ENCODE results near the gene DMD.
A peak's percentile ranks its signal among the peaks of the same experiment; 100 is the strongest.
"Not testable (repeated sequence)": the region's sequence is repeated elsewhere in the genome, so short reads cannot be mapped to it uniquely, and the experiment has no call there.

DMD gene

DNA sequence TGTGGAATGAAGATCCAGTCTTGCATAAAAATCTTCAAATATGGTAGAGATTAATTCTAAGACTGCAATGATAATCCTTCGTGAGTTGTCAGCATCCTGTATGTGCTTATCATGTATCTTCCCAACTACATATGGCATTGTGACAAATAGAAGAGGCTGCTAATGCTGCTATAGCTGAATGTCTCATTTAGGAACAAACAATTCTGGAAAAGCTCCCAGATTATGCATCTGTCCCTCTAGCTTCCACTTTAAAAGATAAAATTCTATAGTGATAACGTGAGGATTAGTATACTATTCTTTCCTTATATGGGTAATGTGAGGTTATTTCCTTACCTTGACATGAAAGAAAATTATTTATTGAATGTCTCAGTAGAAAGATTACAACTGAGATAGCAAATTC lies 930.9 kb downstream of the DMD start:
- in situ Hi-C loops (cut with HindIII; ENCODE audit: low sequenced_read_pairs): no loop called here
- TF ChIP-seq, protein P1, sequence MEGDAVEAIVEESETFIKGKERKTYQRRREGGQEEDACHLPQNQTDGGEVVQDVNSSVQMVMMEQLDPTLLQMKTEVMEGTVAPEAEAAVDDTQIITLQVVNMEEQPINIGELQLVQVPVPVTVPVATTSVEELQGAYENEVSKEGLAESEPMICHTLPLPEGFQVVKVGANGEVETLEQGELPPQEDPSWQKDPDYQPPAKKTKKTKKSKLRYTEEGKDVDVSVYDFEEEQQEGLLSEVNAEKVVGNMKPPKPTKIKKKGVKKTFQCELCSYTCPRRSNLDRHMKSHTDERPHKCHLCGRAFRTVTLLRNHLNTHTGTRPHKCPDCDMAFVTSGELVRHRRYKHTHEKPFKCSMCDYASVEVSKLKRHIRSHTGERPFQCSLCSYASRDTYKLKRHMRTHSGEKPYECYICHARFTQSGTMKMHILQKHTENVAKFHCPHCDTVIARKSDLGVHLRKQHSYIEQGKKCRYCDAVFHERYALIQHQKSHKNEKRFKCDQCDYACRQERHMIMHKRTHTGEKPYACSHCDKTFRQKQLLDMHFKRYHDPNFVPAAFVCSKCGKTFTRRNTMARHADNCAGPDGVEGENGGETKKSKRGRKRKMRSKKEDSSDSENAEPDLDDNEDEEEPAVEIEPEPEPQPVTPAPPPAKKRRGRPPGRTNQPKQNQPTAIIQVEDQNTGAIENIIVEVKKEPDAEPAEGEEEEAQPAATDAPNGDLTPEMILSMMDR (IDR thresholded peaks at IDR 0.05; ENCODE audit: low read depth, low read length): no peak
- H3K4me3 ChIP-seq (ENCODE audit: low read depth, low read length): no peak overlapping the region
- DNase-seq (ENCODE audit: low read depth, low spot score): no peak

DNA sequence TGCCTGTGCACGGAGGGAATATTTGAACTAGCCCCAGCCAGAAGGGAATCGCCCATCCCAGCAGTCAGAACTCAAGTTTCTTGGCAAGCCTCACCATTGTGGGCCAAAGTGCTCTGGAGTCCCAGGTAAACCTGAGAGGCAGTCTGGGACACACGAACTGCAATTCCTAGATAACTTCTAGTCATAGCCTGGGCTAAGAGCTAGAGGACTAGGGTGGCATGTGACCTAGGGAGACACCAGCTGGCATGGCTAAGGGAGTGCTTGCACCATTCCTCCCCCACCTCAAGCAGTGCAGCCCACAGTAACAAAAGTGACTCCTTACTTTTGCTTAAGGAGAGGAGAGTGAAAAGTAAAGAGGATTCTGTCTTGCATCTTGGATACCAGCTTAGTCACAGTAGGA lies 935.2 kb downstream of the DMD start:
- H3K4me3 ChIP-seq (ENCODE audit: low read depth, low read length): no peak overlapping the region
- in situ Hi-C loops (cut with HindIII; ENCODE audit: low sequenced_read_pairs): no loop called here
- TF ChIP-seq, protein P1 (IDR thresholded peaks at IDR 0.05; ENCODE audit: low read depth, low read length): no peak
- no peak for DNase-seq (ENCODE audit: low read depth, low spot score)

DNA sequence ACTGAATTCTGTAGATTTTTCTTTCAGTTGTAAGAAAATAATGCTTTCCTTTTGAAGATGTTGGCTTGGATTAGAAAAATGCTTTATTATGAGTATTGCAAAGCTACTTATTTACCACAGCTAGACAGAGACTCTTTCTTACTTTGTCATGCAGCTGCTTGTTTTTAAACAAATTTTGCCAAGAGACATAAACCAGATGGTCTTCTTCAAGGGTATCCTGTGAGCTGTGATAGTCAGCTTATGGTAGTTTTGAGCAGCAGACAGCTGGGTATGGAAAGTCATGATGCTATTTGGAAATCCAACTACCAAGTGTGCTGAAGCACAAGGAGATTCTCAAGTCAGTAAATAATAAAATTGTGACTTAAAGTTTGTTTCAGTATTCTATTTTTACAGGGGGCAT lies 941.5 kb downstream of the DMD start:
- in situ Hi-C loops (cut with HindIII; ENCODE audit: low sequenced_read_pairs): no loop called here
- TF ChIP-seq, protein P1 (IDR thresholded peaks at IDR 0.05; ENCODE audit: low read depth, low read length): no peak
- no peak for DNase-seq (ENCODE audit: low read depth, low spot score)
- H3K4me3 ChIP-seq (ENCODE audit: low read depth, low read length): no peak overlapping the region

DNA sequence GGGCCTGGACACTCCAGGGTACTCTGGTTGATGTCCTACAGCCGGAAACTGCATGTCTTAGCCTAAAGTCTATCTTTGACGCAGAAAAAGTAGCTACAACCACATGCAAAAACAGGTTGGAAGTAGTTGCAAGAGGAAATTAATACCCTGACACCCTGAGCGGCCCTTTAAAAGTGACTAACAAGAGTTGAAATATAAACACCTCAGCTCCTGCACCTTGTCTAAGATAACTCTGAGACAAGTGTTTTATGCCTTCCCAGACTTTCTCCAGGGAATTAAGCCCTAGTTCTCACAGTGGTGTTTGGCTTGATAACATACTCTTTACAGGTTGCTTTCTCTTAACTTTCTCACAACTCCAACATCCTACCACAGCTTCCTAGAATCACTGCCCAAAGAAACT lies 943.1 kb downstream of the DMD start:
- DNase-seq (ENCODE audit: low read depth, low spot score): no peak
- TF ChIP-seq, protein P1 (IDR thresholded peaks at IDR 0.05; ENCODE audit: low read depth, low read length): no peak
- no peak overlapping the region for H3K4me3 ChIP-seq (ENCODE audit: low read depth, low read length)
- in situ Hi-C loops (cut with HindIII; ENCODE audit: low sequenced_read_pairs): no loop called here

DNA sequence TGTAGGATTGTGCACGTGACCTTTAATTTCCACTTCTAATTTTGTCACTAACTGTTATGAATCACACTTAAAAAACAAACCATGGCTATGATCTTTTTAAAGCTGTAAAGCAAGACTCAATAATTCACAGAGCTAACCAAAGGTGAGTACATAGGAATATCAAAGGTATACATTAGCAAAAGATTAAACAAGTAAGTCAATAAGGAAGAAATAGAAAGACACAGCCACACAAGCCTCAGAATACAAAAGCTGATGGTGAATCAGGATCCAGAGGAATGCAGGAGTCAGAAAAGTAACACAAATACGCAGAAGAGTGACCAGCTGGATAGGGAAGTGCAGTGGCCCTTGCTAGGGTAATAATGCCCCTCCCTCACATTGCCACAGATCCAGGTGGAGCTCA lies 943.6 kb downstream of the DMD start:
- H3K4me3 ChIP-seq (ENCODE audit: low read depth, low read length): no peak overlapping the region
- TF ChIP-seq, protein P1 (IDR thresholded peaks at IDR 0.05; ENCODE audit: low read depth, low read length): no peak
- no peak for DNase-seq (ENCODE audit: low read depth, low spot score)
- in situ Hi-C loops (cut with HindIII; ENCODE audit: low sequenced_read_pairs): no loop called here

DNA sequence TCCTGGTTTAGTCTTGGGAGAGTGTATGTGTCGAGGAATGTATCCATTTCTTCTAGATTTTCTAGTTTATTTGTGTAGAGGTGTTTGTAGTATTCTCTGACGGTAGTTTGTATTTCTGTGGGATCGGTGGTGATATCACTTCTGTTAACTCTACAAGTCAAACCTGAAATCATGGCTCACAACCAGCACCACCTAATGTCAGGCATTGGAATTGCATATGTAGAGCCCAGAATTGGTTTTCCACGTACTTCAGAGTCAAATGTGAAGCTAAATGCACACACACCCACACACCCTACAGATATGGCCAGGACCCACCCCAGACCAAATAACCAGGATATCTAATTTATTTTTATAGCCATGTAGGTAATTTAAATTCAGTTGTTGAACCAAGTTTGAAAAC lies 964.7 kb downstream of the DMD start:
- in situ Hi-C loops (cut with HindIII; ENCODE audit: low sequenced_read_pairs); H3K4me3 ChIP-seq (ENCODE audit: low read depth, low read length); DNase-seq (ENCODE audit: low read depth, low spot score): not testable (repeated sequence)
- TF ChIP-seq, protein P1 (IDR thresholded peaks at IDR 0.05; ENCODE audit: low read depth, low read length): peak; percentile 10

DNA sequence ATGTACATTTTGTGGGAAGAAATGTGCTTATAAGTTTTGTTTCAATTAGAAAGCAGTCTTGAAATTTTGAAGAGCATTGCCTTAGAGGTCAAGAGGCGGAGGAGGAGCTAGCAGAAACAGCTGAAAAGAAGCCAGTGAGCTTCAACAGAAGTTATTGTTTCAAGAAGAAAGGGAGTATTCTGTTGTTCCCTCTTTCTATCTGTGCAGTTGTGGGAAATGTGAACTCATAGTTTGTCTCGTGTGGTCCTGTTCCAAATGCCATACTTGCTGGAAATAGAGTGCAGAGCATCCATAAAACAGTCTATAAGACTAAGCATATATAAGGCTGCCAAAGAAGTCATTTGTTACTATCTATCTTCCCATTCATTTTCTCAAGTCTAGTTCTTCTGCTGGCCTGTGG lies 1015.7 kb downstream of the DMD start:
- in situ Hi-C loops (cut with HindIII; ENCODE audit: low sequenced_read_pairs): no loop called here
- H3K4me3 ChIP-seq (ENCODE audit: low read depth, low read length): no peak overlapping the region
- no peak for DNase-seq (ENCODE audit: low read depth, low spot score)
- TF ChIP-seq, protein P1 (IDR thresholded peaks at IDR 0.05; ENCODE audit: low read depth, low read length): no peak

Data from astrocyte of the spinal cord (primary cell).